Measurements from ENCODE around the gene KRT84.

Gene KRT84

DNA sequence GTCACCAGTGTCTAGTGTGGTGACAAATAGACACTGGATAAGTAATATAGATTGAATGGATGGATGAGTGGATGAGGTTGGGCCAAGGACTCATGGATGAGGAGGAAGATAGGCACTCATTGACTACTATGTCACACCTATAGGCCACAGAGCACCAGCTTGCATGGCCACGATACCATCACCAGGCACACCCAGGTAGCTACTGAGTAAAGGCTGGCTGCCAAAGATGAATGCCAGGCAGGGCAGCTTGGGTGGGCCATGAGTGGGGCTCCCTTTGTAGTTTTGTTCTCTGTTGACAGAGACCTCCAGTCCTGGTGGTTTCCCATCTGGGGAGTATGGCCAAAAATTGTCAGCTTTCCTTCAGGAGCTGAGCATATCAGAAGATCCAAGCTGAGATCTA, 53.1 kb downstream of the KRT84 start:
- TF ChIP-seq, protein P1, sequence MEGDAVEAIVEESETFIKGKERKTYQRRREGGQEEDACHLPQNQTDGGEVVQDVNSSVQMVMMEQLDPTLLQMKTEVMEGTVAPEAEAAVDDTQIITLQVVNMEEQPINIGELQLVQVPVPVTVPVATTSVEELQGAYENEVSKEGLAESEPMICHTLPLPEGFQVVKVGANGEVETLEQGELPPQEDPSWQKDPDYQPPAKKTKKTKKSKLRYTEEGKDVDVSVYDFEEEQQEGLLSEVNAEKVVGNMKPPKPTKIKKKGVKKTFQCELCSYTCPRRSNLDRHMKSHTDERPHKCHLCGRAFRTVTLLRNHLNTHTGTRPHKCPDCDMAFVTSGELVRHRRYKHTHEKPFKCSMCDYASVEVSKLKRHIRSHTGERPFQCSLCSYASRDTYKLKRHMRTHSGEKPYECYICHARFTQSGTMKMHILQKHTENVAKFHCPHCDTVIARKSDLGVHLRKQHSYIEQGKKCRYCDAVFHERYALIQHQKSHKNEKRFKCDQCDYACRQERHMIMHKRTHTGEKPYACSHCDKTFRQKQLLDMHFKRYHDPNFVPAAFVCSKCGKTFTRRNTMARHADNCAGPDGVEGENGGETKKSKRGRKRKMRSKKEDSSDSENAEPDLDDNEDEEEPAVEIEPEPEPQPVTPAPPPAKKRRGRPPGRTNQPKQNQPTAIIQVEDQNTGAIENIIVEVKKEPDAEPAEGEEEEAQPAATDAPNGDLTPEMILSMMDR (IDR thresholded peaks at IDR 0.05; ENCODE audit: control insufficient read depth, extremely low read depth, insufficient read depth) = no peak

DNA sequence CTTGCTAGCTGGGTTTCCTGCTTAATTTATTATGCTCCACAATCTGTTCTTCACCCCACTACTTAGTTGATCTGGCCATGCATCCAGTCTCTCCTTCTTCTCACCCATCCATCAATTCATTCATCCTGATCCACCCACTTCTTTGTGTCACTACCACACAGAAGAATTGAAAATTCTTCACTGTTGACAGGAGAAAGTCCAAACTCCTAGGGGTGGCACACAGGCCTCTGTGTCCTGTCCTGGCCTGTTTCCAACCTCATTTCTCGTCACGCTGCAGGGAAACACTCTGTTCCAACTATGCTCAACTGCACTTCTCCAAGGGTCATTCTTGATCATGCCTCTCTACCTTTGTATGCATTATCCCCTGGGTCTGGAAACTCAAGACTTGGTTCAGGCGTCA, 53.6 kb downstream of the KRT84 start:
- DNase-seq (ENCODE audit: low read depth) = no peak
- no peak overlapping the region for H3K4me3 ChIP-seq (ENCODE audit: low read depth, low read length)
- TF ChIP-seq, protein P1 (IDR thresholded peaks at IDR 0.05; ENCODE audit: control insufficient read depth, extremely low read depth, insufficient read depth) = no peak

More for the DNA sequence above, 53.1 kb downstream of the KRT84 start:
- no peak for DNase-seq (ENCODE audit: low read depth)
- H3K4me3 ChIP-seq (ENCODE audit: low read depth, low read length) = no peak overlapping the region

DNA sequence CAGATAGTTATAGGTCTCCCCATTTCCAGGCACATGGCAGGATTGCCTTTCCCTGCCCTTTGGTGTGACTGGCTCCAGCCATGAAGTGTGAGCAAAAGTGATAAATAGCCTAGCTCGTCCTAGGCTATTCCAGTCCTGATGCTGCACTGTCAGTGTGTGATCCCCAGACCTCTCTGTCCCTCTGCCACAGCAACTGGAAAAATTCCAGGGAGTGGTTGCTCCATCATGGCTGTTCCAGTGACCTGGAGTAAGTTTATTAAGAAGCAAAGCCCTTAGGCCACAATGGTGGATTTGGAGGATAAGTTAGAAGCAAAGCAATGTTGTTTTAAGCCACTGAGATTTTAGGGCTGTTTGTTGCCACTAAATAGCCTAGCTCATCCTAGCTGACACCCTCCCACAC, 54.4 kb downstream of the KRT84 start:
- DNase-seq (ENCODE audit: low read depth) = no peak
- TF ChIP-seq, protein P1 (IDR thresholded peaks at IDR 0.05; ENCODE audit: control insufficient read depth, extremely low read depth, insufficient read depth) = no peak
- H3K4me3 ChIP-seq (ENCODE audit: low read depth, low read length) = no peak overlapping the region

DNA sequence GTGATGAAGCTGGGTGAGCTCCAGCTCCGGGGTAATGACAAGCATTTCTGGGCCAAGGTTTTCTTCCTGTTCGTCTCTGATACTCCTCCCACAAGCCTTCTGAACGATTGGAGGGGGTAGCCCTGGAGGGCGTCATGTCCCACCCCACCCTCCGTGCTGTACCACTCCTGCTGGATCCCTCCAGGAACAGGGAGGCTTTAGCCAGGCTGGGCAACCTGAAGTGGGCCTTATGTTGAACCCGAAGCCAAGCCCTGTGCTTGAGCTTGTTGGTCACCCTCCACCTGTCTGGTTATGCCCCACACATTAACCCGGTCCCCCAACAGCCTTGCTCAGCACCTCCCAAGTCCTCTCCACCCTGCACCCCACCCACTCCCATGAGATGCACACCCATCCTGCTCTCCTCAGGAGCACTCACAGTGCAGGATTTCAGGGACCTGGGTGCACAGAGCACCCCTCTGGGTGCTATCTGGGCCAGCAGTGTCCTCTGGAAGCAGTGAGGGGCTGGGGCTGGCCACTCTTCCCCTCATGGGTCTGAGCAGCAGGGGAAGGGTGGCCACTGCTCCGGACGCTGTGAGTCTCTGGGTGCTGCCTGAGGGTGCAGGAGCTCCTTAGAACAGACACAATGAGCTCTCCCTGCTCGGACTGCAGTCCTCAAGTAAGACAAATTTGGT, 57.5 kb downstream of the KRT84 start:
- no peak for DNase-seq (ENCODE audit: low read depth)
- H3K4me3 ChIP-seq (ENCODE audit: low read depth, low read length) = no peak overlapping the region
- TF ChIP-seq, protein P1 (IDR thresholded peaks at IDR 0.05; ENCODE audit: control insufficient read depth, extremely low read depth, insufficient read depth) = no peak

All from LNCaP clone FGC (cell line).